8988T (cell line): ENCODE data around the gene SDHB.
A peak's percentile ranks its signal among the peaks of the same experiment; 100 is the strongest.

Experiments
- DNase-seq: peaks from one replicate; pipeline ENCODE4 v3.0.0; 2011

The SDHB gene

GRCh38 chr1:17011092-17011438 lies 42.8 kb downstream of the SDHB start:
- no peak for DNase-seq

DNA sequence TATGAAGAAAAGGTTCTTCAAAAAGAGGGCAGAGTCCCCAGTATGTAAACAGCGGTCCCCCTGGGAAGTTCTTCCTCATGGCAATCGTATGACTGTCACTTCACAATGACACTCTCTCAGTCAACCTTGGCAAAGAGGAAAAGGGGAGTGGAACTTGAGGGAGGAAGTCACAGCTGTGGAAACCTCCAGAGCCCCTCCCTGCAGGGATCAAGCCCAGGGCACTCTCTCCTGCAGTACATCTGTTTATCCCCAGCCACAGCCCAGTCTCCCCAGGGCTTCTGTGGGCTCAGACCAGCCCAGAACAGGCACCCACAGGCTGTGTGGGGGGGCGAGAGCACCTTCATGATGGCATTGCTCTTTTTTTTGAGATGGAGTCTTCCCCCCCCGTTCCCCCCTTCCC lies 44.1 kb downstream of the SDHB start:
- DNase-seq, result no peak

- DNase-seq, result no peak
Measured at GRCh38 chr1:17008208-17008855, 45.5 kb downstream of the SDHB start.

DNA sequence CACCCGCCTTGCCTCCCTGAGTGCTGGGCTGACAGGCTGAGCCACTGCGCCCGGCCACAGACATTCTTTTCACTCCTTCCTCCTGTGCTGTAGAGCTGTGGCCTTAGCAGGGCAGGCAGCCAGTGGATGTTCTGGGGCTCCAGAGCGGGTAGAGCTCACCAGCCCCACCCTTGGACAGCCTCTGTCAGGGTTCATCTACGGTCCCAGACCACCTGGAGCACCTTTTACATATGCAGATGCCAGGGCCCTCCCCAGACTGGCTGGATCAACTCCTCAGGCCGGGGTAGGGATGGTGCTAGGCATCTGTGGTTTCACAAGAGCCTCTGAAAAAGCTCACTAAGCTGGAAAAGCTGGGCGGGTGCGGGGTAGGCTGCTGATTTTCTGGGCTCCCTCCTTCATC lies 46.7 kb downstream of the SDHB start:
- DNase-seq, result no peak

DNA sequence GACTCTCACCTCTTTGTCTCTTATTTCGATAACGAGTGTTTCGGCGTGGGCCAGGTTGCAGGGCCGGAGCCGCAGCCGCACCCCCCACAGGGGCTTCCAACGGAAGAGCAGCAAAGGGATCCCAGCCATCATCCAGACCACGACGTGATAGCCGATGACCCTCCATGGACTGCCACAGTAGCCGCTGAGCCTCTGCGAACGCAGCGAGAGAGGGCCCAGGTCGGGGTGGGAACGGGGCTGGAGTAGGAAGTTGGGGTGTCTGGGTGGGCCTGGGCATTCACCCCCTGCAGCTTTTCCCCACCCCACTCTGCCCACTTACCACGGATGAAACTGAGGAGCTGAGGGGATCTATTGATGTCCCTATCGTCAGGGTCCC lies 48.5 kb downstream of the SDHB start:
- DNase-seq, result no peak

DNA sequence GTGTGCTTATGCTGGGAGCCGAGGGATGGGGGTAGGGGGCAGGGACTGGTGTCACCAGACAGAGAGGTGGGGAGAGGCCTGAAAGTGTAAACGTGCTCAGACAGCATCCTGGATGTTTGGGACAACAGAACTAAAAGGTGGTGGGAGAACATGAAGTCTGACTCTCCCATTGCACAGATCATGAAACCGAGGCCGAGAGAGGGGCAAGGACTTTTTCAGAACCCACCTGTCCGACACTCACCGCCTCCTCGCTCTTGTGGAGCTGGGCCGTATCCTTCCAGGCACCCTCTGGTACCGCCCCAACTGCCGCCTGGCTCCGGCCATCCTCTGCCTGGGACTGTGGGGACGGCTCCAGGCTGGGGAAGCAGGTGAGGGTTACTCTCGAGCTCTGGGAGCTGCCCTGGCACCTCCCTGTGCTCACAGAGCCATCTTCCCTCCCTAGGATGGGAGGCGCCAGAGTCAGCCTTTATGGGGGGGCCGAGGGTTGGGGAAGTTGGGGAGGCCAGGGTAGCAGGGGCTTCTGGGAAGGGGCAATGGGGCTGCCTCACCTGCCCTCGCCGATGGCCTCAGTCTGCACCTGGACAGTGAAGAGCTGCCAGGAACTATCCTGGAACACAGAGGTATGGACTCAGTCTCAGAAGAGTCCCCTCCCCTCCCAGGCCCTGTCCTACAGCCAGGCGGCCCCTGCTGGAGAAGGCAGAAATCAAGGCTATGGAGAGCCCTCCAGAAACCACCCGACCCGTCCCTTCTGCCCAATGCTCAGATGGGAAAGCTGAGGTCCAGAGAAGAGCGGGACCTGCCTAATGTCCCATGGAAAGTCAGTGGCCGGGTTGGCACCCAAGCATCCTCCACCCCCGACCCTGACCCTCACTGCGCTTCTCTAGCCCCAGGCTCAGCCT lies 49.1 kb downstream of the SDHB start:
- no peak for DNase-seq

DNA sequence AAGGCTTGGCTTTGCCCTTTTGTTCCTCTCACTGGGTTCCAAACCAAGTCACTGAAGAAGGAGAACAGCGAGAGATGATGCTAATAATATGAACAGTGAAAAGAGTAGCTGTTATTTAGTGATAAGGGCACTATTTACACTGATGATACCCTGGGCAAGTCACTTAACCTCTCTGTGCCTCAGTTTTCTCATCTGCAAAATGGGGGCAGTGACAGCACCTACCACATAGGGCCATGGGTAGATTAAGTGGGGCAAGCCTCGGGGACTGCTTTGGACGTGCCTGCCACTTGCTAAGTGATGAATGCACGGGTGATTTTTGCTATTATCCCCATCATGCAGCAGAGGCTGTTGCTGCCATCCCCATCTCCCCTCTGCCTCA lies 51.3 kb downstream of the SDHB start:
- DNase-seq, result no peak

DNA sequence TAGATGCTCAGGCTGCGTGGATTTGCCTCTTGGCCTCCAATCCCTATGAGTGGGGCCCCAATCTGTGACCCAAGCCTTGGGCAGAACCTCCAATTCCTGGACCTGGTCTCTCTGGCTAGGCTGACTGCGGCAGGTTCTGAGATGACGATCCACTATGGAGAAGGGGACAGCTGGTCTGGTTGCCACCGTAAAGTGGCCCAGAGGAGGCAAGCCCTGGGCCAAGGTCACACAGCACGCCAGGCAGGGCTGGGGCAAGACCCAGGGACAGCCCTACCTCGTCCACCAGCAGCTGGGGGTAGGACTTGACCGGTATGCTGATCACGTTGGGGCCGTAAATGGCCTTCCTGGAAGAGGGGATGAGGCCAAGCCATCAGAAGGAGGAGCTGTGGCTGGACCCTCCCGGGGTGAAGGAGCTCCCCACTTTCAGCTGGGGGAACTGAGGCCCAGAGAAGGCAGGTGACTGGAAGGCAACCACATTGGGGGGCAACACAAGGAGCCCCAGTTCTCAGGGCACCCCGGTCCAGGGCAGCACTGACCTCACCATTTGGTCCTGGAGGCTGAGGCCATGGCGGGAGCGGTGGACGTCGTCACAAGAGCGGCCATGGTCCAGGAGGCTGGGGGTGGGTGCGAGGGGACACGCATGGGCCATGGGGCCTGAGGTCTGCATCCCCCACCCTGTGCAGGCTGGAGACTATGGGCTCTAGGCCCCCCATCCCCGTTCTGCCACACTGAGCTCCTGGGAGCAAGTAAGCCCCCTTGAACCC lies 51.9 kb downstream of the SDHB start:
- peak; percentile 6 for DNase-seq

DNA sequence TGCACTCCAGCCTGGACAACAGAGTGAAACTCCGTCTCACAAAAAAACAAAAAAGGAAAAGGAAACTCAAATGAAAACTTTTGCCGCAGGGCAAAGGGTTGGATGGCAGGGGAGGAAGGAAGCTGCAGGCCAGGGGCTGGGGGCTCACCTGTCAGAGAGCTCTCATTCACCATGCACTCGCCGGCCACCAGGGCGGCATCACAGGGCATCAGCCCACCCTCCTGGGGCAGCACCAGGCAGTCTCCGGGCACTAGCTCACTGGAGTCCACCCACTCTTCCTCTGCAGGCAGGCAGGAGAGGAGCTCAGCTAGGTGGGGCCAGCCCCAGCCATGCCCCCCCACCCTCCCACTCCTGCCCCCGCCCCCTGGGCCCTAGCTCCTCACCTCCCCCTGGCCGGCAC lies 54.0 kb downstream of the SDHB start:
- peak; percentile 11 for DNase-seq

GRCh38 chr1:16998589-16998988 lies 55.2 kb downstream of the SDHB start:
- DNase-seq, result peak; percentile 12

GRCh38 chr1:16996845-16997244 lies 57.0 kb downstream of the SDHB start:
- DNase-seq, result peak; percentile 2

GRCh38 chr1:16993521-16994038 lies 60.3 kb downstream of the SDHB start:
- no peak for DNase-seq

GRCh38 chr1:16992675-16993074 lies 61.2 kb downstream of the SDHB start:
- DNase-seq, result no peak

DNA sequence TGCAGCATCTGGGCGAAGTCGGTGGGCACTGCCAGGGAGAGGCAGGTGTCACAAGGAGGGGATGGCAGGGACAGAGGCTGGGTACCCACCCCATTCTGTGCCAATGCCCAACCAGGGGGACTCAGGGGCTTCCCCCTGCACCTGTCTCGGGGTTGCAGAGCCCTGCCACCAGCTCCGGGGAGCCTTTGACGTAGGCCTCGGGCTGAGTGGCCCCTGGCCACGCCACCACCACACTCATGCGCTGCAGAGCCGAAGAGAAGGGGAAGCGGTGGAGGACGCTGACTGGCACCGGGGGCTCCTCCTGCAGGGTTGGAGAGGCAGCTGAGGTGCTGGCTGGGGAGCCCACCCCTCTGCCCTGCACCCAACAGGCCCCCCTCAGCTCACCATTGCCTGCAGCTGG lies 61.7 kb downstream of the SDHB start:
- no peak for DNase-seq

- DNase-seq, result no peak
Measured at GRCh38 chr1:16991571-16991970, 62.3 kb downstream of the SDHB start.

DNA sequence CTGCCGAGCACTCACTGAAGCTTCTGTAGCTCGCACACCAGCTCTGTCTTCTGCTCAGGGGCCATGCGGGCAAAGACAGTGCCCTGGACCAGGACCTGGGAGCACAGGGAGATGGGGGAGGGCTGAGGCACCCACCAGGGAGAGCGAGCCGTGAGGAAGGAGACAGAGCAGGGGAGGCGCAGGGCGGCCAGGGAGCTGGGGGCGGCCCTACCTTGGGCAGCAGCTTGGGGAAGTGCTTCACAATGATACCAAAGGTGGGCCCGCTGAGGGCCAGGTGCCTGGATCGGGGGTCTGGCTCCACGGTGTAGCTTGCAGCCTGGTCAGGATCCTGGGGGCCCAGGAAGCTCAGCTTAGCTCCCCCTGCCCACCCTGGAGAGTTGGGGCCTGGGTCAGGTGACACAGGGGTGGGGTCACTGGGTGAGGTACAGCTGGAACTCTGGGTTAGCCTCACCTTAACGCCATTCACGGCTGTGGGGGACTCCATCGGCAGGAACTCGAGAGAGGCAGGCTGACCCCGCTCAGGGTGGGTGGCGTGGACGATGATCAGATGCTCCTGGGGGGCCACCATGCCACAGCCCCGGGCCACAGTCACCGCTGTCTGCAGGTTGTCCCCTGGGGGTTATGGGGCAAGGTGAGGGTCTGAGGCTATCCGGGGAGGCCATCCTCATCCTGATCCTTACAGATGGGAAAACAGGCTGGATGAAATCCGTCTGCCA lies 64.0 kb downstream of the SDHB start:
- DNase-seq, result no peak

DNA sequence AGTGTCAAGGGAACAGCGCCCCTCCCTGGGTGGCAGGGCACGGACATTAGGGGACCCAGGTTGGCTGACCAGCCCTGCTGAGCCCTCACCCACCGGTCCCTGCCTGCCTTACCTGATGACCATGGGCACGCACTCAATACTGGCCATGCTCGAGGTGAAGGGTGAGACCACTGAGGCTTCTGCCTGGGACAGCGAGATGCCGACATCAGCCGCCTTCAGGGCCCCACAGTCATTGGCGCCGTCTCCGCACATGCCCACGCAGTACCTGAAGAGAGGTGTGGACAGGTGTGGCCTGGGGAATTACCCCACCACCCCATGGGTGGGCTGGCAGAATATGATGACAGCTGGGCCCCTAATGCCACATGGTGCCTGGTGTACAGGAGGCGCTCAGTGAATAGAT lies 65.6 kb downstream of the SDHB start:
- no peak for DNase-seq

GRCh38 chr1:16986962-16987361 lies 66.9 kb downstream of the SDHB start:
- DNase-seq, result peak; percentile 75

DNA sequence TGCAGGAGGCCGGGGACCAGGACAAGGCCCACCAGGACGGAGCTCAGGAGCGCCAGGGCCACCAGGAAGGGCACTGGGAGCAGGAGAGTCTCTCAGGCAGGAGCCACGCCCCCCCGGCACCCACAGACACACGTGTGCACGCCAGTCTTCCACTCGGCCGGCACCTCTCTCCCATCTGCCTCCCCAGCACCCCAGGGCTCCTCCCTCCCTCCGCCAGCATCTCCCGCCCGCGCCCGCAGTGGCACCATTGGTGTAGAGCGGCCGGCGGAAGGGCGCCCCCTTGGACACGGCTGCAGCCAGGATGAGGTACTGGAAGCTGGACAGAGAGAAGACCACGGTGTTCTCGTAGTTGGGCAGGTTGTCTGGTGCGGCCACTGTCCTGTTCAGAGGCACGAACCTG lies 67.3 kb downstream of the SDHB start:
- DNase-seq, result no peak

DNA sequence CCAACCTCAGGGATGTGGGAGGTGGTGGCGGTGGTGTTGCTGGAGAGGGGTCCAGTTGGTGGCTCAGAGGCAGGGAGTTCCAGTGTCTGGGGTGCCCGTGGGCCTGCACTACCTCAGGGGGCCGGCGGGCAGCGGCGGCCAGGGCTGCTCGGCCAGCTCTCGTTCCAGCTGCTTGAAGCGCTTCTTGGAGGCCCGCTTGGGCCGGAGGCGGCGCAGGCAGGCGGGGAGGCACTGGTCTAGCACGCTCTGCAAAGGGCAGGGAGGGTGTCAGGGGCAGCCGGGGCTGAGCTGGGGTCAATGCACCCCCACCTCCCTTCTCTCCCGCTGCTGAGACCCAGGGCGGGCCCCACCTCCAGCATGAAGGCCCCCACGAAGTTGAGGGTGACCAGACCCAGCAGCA lies 67.7 kb downstream of the SDHB start:
- DNase-seq, result no peak

GRCh38 chr1:16984717-16985116 lies 69.1 kb downstream of the SDHB start:
- DNase-seq, result no peak

DNA sequence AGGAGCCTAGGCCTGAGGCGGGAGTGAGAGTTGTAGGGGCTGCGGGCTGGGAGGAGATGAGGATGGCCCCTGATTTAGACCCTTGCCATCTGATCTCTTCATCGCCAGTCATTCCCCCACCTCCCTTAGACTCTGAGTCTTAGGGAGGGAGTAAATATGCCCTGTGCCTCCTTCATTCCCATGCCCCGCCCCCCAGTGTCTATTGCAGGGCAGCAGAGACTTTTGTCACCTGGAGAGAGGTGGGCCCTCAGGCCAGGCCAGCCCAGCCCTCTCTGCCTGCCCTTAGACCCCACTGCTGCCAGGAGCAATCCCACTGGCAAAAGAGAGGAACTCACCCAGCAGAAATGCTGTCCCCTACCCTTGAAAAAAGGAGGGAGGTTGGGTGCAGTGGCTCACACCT lies 70.2 kb downstream of the SDHB start:
- DNase-seq, result no peak

DNA sequence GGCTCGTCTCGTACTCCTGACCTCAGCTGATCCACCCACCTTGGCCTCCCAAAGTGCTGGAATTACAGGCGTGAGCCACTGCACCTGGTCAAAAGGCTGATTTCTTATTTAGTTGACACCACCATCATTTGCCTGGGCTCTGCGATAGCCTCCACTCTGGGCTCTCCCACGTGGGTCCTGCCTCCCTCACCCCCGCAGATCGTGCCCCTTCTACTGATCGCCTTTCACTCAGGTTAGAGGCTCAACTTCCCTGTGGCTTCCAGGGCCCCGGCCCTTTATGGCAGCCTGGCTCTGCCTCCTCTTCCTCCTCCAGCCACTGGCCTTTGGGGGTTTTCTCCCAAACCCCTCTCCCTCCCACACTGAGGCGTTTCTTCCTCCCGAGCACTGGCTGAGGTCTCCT lies 70.9 kb downstream of the SDHB start:
- DNase-seq, result no peak
